Breast epithelium (tissue), 4 donors: ENCODE measurements around the gene ZNF583. TPM values are rescaled to one million over a fixed set of nuclear protein-coding genes. Genes with fewer than 3 reads are reported as not detected.

Experiments
- DNase-seq, 2 donors: peaks; one replicate each; pipeline ENCODE4 v3.0.0-alpha.2; 2019; ENCODE audit warnings: low spot score in 2 of 2
- H3K27ac ChIP-seq, 2 donors: fragments of 200-600 bp; sonication (generic) in 1 of 2; one replicate each; pipeline ENCODE4 v1.5.1; 2016 to 2019; ENCODE audit warnings: mild to moderate bottlenecking in 1 of 2
- H3K27me3 ChIP-seq, 2 donors: fragments of 200-600 bp; sonication (generic) in 1 of 2; one replicate each; pipeline versions ENCODE4 v1.5.1 to v1.6.0; 2017 to 2019; ENCODE audit warnings: control low read depth in 1 of 2, mild to moderate bottlenecking in 1 of 2
- H3K36me3 ChIP-seq: fragments of 200-600 bp; one replicate; pipeline ENCODE4 v1.5.1; 2019
- H3K4me1 ChIP-seq, 2 donors: fragments of 200-600 bp; sonication (generic); one replicate each; pipeline ENCODE4 v1.5.1; 2016 to 2019; ENCODE audit warnings: control low read depth in 1 of 2
- H3K4me3 ChIP-seq, 3 donors: fragments of 200-600 bp; sonication (generic); 1 replicate in 2 of 3; 2 replicates in 1 of 3; pipeline ENCODE4 v1.5.1; 2016 to 2019; ENCODE audit warnings: mild to moderate bottlenecking in 3 of 3, moderate library complexity in 2 of 3
- H3K9me3 ChIP-seq, 2 donors: fragments of 200-600 bp; sonication (generic) in 1 of 2; one replicate each; pipeline ENCODE4 v1.5.1; 2016 to 2019; ENCODE audit warnings: control low read depth in 1 of 2
- POLR2A ChIP-seq: fragments of 450-650 bp; IDR thresholded peaks from one replicate; pipeline ENCODE4 v1.6.1; 2016; ENCODE audit warnings: antibody characterized with exemption, mild to moderate bottlenecking, moderate library complexity
- POLR2AphosphoS5 ChIP-seq, 3 donors: sonication (generic); formaldehyde crosslinking; IDR thresholded peaks; one replicate each; pipeline ENCODE4 v1.6.1; 2017; ENCODE audit warnings: antibody characterized with exemption in 3 of 3
- intact Hi-C: fragments of 100-400 bp; cut with DNase I; formaldehyde crosslinking; loops from one replicate; pipeline ENCODE4 v1.15.1; 2023; ENCODE audit warnings: low total_unique reads
- total RNA-seq, 3 donors: library from RNA; depleted of rRNA; stranded (reverse); fragments of >200 nt; gene quantifications; one replicate each; pipeline ENCODE4 v1.1.0, GENCODE V29; 2016
- TF ChIP-seq, protein P1 (sequence below), 3 donors: fragments of 450-650 bp; IDR thresholded peaks; one replicate each; pipeline ENCODE4 v1.5.1; 2016 to 2017; ENCODE audit warnings: antibody characterized with exemption in 3 of 3, mild to moderate bottlenecking in 3 of 3, moderate library complexity in 3 of 3

Gene ZNF583
- 1 to 10 TPM; 4.0 to 8.8 (median 5.2) TPM for total RNA-seq

DNA sequence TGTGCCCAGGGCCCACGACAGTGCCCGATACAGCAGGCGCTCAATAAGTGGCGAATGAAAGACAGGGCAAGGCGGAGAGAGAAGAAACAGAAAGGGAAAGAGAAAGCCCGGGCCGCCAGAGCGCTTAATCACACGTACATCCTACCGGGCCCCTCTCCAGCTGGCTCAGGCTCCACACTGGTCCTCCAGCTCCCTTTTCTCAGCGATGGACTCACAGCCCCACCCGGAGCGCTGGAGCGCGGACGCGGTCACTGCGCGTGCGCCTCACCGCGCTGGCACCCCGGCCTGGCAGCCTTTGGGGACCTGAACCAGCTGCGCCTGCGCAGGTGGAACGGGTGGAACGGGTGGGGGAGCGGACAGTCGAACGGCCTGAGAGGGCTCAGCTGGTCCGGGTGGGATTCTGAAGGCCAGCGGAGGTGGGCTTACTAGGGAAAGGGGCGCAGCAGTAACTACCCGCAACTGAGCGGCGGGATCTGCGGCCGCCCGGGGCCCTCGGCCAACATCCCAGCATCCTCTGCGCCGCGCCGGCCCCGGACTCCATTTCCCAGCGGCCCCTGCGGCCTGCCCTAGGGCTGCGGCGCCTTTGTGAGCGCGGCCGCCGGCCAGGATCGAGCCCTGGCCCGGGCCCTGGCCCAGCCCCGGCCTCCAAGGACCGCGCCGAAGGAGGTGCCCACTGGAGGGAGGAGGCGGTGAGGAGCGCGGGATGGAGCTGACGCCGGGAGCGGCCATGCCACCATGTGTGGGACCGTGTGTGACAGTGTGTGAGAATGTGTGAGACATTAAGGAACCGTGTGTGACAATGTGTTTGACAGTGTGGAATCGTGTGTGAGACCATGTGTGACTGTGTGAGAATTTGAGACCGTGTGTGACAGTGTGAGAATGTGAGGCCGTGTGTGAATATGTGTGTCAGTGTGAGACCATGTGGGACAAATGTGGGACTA lies at the start of gene ZNF583:
ZNF583 (plus strand) TSS at position 569 of the 941 bp plus-strand sequence. CDS start 2,783 bp downstream, outside the sequence.
- intact Hi-C loops, result no loop called here

DNA sequence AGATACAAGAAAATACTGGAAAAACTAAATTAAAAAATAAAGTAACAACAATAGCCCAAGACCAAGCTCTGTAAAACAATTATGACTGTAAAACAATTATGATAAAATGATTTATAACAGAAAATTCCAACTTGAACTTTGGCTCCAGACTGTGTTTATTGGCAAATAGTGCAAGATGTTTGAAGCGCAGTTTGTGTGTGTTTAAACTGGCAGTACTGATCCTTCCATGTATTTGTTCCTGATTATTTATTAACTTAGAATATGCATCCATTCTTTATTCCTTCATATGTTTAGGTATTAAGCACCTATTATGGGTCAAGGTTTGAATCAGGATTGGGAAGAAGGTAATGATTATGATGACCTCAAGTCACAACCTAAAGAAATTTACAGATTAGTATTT lies 48.6 kb upstream of the ZNF583 start:
- no peaks in the 10 kb centered on the region for H3K4me1 ChIP-seq
- no peak for DNase-seq
- no peaks in the 10 kb centered on the region for H3K36me3 ChIP-seq
- TF ChIP-seq POLR2AphosphoS5 (IDR thresholded peaks at IDR 0.05) (no peak), POLR2A (no peak)
- TF ChIP-seq, protein P1, sequence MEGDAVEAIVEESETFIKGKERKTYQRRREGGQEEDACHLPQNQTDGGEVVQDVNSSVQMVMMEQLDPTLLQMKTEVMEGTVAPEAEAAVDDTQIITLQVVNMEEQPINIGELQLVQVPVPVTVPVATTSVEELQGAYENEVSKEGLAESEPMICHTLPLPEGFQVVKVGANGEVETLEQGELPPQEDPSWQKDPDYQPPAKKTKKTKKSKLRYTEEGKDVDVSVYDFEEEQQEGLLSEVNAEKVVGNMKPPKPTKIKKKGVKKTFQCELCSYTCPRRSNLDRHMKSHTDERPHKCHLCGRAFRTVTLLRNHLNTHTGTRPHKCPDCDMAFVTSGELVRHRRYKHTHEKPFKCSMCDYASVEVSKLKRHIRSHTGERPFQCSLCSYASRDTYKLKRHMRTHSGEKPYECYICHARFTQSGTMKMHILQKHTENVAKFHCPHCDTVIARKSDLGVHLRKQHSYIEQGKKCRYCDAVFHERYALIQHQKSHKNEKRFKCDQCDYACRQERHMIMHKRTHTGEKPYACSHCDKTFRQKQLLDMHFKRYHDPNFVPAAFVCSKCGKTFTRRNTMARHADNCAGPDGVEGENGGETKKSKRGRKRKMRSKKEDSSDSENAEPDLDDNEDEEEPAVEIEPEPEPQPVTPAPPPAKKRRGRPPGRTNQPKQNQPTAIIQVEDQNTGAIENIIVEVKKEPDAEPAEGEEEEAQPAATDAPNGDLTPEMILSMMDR (IDR thresholded peaks at IDR 0.05), result no peak
- H3K27me3 ChIP-seq, result no peaks in the 10 kb centered on the region
- intact Hi-C loops, result no loop called here
- H3K27ac ChIP-seq, result no peak overlapping the region
- peaks cover 4 to 7% of the 10 kb centered on the region in 2 donors for H3K9me3 ChIP-seq
- H3K4me3 ChIP-seq, result no peak overlapping the region

More for the DNA sequence above, at the start of gene ZNF583:
- H3K4me3 ChIP-seq, result peak within 1 kb of the TSS; percentile 71 to 82 (median 74)
- H3K27ac ChIP-seq, result peak within 1 kb of the TSS; percentile 94 to 98
- DNase-seq, result peak; percentile 94
- H3K4me1 ChIP-seq, result no peaks in the 10 kb centered on the region
- H3K9me3 ChIP-seq, result peaks cover 33 to 59% of the 10 kb centered on the region in 2 donors
- TF ChIP-seq POLR2A (no peak), POLR2AphosphoS5 (IDR thresholded peaks at IDR 0.05) (peak; percentile 13 to 36 (median 14))
- TF ChIP-seq, protein P1 (IDR thresholded peaks at IDR 0.05), result peak in 1 of 3 donors; percentile 16
- peaks cover 12% of the 10 kb centered on the region for H3K36me3 ChIP-seq
- no peaks in the 10 kb centered on the region for H3K27me3 ChIP-seq

DNA sequence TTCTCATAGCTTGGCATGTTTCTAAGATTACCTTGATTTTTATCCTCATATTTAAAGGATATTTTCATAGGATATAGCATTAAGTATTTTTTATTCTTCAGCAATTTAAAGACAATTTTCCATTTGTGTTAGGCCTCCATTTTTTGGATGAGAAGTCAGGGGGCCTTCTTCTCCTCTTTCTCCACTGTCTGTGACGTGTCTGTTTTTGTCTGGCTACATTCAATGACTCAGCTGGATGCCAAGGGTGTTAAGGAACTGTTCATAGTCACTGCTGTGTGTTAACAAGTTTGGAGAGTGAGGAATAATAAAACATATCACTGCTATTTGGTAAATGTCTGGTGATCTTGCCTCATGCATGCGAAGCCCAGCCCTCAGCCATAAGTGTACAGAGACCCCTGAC lies 47.2 kb upstream of the ZNF583 start:
- Histone ChIP-seq H3K4me3 (no peak overlapping the region), H3K27me3 (no peaks in the 10 kb centered on the region), H3K36me3 (no peaks in the 10 kb centered on the region), H3K9me3 (peaks cover 12 to 17% of the 10 kb centered on the region in 2 donors), H3K27ac (no peak overlapping the region), H3K4me1 (no peaks in the 10 kb centered on the region)
- TF ChIP-seq, protein P1 (IDR thresholded peaks at IDR 0.05), result no peak
- TF ChIP-seq POLR2AphosphoS5 (IDR thresholded peaks at IDR 0.05) (no peak), POLR2A (no peak)
- DNase-seq, result no peak
- intact Hi-C loops, result no loop called here

DNA sequence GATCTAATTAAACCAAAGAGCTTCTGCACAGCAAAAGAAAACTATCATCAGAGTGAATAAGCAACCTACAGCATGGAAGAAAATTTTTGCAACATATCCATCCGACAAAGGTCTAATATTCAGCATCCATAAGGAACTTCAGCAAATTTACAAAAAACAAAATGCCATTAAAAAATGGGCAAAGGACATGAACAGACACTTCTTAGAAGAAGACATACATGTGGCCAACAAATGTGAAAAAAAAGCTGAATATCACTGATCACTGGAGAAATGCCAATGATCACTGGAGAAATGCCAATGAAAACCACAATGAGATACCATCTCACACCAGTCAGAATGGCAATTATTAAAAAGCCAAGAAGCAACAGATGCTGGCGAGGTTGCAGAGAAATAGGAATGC lies 43.3 kb upstream of the ZNF583 start:
- DNase-seq, result no peak
- Histone ChIP-seq H3K9me3 (peaks cover 28 to 47% of the 10 kb centered on the region in 2 donors), H3K27me3 (no peaks in the 10 kb centered on the region), H3K4me1 (no peaks in the 10 kb centered on the region), H3K27ac (no peak overlapping the region), H3K36me3 (no peaks in the 10 kb centered on the region), H3K4me3 (no peak overlapping the region)
- intact Hi-C loops, result no loop called here
- no peak for TF ChIP-seq POLR2AphosphoS5 (IDR thresholded peaks at IDR 0.05)
- TF ChIP-seq, protein P1 (IDR thresholded peaks at IDR 0.05), result no peak
- no peak for TF ChIP-seq POLR2A
